ENCODE measurements around the gene ZCCHC4.

DNA sequence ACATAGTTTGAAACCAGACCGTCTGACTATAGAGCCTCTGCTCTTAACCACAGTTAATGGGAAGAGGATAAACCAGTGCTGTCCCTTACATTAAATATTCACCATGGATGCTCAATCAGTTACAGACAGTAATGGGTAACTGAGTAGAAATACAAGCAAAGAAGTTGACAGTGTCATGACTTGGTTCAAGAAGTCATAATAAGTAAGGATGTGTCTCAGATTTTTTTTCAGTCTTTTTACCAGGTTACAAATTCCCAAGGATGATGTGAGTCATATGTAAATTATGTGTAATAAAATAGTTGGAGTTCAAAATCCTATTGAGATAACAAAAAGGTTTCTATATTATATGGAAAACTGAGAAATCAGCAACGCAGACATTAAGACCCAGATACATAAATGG, 31.1 kb downstream of the ZCCHC4 start:
- TF ChIP-seq POLR2A (IDR thresholded peaks at IDR 0.05): no peak
- TF ChIP-seq CTCF (IDR thresholded peaks at IDR 0.05): no peak
